NCI-H1092 treated with DMSO at 0.1 percent for 48 hours (cell line): Measurements from ENCODE around the gene WDR33.

Source experiments
- DNase-seq: peaks from one replicate; lab custom pipeline; 2025; lab: John Stamatoyannopoulos, UW

Gene WDR33

GRCh38 chr2:127655209-127656073 lies 155.5 kb downstream of the WDR33 start:
- no peak for DNase-seq

GRCh38 chr2:127654838-127655175 lies 156.2 kb downstream of the WDR33 start:
- no peak for DNase-seq

- no peak for DNase-seq
These were observed 156.7 kb downstream of the WDR33 start for GRCh38 chr2:127654084-127654837.

GRCh38 chr2:127653421-127654083 lies 157.4 kb downstream of the WDR33 start:
- DNase-seq, result no peak

GRCh38 chr2:127652786-127653357 lies 158.1 kb downstream of the WDR33 start:
- no peak for DNase-seq

- DNase-seq, result no peak
These were observed 158.9 kb downstream of the WDR33 start for GRCh38 chr2:127651971-127652550.

- DNase-seq, result no peak
These were observed 159.6 kb downstream of the WDR33 start for GRCh38 chr2:127651381-127651809.
